ENCODE measurements around the gene SERPINB1. TPM values are rescaled to one million over a fixed set of nuclear protein-coding genes. Genes with fewer than 3 reads are reported as not detected.

The SERPINB1 gene
- total and polyA plus RNA-seq, 11 donors: 15.4 to 55.6 (median 22.2) TPM

DNA sequence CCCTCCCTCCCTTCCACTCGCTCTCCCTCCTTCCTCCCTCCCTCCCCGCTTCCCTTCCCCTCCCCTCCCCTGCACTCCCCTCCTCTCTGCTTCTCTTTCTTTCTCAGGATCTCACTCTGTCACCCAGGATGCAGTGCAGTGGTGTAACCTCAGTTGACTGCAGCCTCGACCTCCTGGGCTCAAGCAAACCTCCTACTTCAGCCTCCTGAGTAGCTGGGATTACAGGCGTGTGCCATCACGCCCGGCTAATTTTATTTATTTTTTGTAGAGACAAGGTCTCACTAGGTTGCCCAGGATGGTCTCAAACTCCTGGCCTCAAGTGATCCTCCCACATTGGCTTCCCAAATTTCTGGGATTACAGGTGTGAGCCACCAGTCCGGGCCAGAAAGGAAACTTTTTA is 23.6 kb upstream of the SERPINB1 start:
- H3K4me1 ChIP-seq: peaks cover 0 to 37% (median 4%) of the 10 kb centered on the region in 12 donors
- DNase-seq: no peak
- H3K36me3 ChIP-seq: no peaks in the 10 kb centered on the region
- WGBS, 4 donors: 88 to 92% (median 89%) methylated on average over 7 of the region's 7 CpGs
- no peak for TF ChIP-seq POLR2A (IDR thresholded peaks at IDR 0.05)
- TF ChIP-seq, protein P1, sequence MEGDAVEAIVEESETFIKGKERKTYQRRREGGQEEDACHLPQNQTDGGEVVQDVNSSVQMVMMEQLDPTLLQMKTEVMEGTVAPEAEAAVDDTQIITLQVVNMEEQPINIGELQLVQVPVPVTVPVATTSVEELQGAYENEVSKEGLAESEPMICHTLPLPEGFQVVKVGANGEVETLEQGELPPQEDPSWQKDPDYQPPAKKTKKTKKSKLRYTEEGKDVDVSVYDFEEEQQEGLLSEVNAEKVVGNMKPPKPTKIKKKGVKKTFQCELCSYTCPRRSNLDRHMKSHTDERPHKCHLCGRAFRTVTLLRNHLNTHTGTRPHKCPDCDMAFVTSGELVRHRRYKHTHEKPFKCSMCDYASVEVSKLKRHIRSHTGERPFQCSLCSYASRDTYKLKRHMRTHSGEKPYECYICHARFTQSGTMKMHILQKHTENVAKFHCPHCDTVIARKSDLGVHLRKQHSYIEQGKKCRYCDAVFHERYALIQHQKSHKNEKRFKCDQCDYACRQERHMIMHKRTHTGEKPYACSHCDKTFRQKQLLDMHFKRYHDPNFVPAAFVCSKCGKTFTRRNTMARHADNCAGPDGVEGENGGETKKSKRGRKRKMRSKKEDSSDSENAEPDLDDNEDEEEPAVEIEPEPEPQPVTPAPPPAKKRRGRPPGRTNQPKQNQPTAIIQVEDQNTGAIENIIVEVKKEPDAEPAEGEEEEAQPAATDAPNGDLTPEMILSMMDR (IDR thresholded peaks at IDR 0.05): no peak
- intact Hi-C loops (cut with DNase I): no loop called here
- H3K27ac ChIP-seq: peak overlapping the region in 2 of 12 donors; percentile 25 to 48
- no peak for ATAC-seq
- no peaks in the 10 kb centered on the region for H3K27me3 ChIP-seq
- H3K4me3 ChIP-seq: no peak overlapping the region
- no peaks in the 10 kb centered on the region for H3K9me3 ChIP-seq

- DNase-seq: no peak
- intact Hi-C loops (cut with DNase I): no loop called here
- Histone ChIP-seq H3K9me3 (no peaks in the 10 kb centered on the region), H3K27me3 (no peaks in the 10 kb centered on the region), H3K4me1 (peaks cover 0 to 48% (median 5%) of the 10 kb centered on the region in 12 donors), H3K4me3 (no peak overlapping the region), H3K36me3 (no peaks in the 10 kb centered on the region), H3K27ac (no peak overlapping the region)
- no peak for TF ChIP-seq POLR2A (IDR thresholded peaks at IDR 0.05)
- TF ChIP-seq, protein P1 (IDR thresholded peaks at IDR 0.05): no peak
- no peak for ATAC-seq
- WGBS, 4 donors: 89 to 93% (median 91%) methylated on average over 2 of the region's 2 CpGs
Observed at GRCh38 chr6:2863901-2864300, 22.2 kb upstream of the SERPINB1 start.

DNA sequence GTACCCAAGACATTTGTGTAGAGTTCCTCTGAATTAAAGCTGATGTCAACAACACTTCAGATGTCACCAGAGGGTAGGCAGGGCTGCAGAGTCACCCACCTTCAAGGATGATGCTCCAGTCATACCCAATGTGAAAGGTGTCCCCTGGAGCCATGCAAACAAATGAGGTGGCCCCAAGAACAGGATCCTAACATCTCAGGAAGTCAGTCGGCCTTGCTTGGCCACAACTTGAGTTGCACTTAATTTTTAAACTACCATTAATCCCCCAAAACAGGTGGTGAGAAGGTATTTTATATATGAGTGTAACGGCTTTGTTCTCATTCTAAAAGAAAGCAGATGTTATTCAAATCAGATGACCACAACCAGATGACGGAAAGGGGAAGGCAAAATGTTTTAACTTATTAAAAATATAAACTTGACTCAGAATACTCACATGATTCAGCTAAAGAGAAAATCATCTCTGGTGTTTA is 21.1 kb upstream of the SERPINB1 start:
- peaks cover 1 to 59% (median 17%) of the 10 kb centered on the region in 12 donors for H3K4me1 ChIP-seq
- no peak overlapping the region for H3K4me3 ChIP-seq
- no peaks in the 10 kb centered on the region for H3K27me3 ChIP-seq
- ATAC-seq (no peak), DNase-seq (no peak)
- no peaks in the 10 kb centered on the region for H3K9me3 ChIP-seq
- no peaks in the 10 kb centered on the region for H3K36me3 ChIP-seq
- H3K27ac ChIP-seq: peak overlapping the region in 1 of 12 donors; percentile 76
- WGBS, 4 donors: 67 to 76% (median 74%) methylated on average over 3 of the region's 3 CpGs
- intact Hi-C loops (cut with DNase I): no loop called here
- no peak for TF ChIP-seq POLR2A (IDR thresholded peaks at IDR 0.05)
- TF ChIP-seq, protein P1 (IDR thresholded peaks at IDR 0.05): no peak

GRCh38 chr6:2861822-2862164 is 20.1 kb upstream of the SERPINB1 start:
- peaks cover 4 to 69% (median 25%) of the 10 kb centered on the region in 12 donors for H3K4me1 ChIP-seq

More at GRCh38 chr6:2861822-2862164, 20.1 kb upstream of the SERPINB1 start:
- no peak for ATAC-seq
- Histone ChIP-seq H3K27ac (peak overlapping the region in 1 of 12 donors; percentile 76), H3K27me3 (no peaks in the 10 kb centered on the region), H3K36me3 (no peaks in the 10 kb centered on the region), H3K4me3 (no peak overlapping the region), H3K9me3 (no peaks in the 10 kb centered on the region)
- 78 to 96% (median 90%) methylated on average over 1 of the region's 1 CpG for WGBS, 4 donors
- intact Hi-C loops (cut with DNase I): no loop called here
- TF ChIP-seq POLR2A (IDR thresholded peaks at IDR 0.05): no peak
- TF ChIP-seq, protein P1 (IDR thresholded peaks at IDR 0.05): no peak
- no peak for DNase-seq
